GM19351 (cell line): ENCODE measurements around the gene IMPDH1.

ENCODE experiments used
- ATAC-seq: cut with Tn5 transposase; IDR thresholded peaks from one replicate; pipeline ENCODE4 v1.9.1; 2021; ENCODE audit warnings: mild to moderate bottlenecking, moderate library complexity; ENCODE audit not compliant: unreplicated experiment

IMPDH1 gene

GRCh38 chr7:128389618-128390329 lies 20.0 kb downstream of the IMPDH1 start:
- no peak for ATAC-seq

DNA sequence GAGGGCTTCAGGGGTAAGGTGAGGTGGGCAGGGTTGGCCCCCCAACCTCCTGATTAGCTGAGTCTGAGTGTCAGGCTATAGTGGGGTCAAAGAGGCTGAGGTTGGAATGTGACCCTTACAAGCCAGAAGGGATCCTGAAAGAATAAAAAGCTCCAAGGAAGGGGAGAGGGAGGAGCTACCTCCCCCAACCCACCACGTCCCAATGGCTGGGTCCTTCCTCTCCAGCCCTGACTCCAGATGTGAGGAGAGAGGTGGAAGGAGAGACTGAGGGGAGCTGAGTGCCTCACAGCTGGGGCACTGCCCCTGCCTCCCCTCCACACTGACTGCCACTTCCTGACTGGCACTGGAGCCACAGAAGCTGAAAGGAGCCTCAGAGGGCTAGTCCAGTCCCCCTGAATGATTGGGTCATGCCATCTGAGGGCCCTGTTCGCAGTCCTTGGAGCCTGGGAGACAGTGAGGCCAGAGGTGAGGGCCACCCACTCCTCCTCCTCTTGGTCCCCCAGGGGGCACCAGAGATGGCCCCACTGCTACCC lies 20.6 kb downstream of the IMPDH1 start:
- no peak for ATAC-seq

DNA sequence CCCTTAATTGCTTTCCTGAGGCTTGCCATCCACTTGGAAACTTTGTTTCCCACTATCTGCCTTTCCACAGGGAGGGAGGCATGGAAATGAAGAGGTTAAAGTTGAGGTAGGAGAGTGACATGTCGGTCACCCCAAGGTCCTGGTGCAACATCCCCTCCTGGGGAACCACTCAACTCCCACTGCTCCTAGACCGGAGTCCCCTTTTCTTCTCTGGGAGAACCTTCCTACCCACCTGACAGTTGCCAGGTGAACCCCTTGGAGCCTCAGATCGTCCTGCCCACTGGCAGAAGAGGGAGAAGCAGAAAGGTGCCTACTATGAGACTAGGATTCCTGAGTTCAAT lies 21.7 kb downstream of the IMPDH1 start:
- ATAC-seq: no peak

DNA sequence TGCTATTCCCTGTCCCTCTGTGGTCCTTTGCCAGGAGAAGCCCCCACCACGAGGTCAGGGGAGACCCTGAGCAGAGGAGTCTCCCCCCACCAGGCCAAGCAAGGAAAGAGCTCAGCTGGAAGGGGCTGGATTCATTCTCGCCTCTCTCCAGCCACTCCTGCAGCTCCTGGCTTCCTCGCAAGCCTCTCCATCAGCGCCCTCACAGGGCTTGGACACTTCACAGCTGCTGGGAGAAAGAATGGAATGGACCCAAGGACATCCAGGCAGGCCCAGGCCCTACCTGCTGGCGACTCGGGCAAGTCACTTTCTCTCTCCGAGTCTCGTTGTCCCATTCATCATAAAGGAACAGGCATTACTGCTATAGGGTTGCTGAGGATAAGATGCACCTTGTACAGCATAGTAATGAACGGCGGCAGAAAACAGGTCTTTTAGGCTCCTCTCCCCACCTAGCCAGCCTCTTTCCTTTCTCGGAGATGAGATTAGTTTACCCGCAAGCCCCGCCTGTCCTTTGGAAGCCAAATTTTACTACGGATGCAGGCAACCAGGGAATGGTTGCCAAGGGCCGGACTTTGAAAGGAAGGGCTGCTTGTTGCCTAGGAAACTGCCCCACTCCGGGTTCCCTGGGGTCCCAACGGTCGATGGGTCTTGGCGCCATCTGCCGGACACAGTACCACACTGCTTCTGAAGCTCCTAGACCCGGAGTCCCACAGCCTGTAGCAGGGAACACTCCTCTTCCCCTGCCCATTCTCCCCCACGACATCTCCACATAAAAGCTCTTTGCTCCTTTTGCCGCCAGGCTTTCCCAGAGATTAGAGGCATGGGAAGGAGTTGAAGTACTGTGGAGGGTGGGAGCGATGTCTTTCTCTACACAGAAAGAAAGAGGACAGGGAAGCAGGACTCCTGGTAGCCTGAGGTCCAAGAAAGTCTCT lies 22.3 kb downstream of the IMPDH1 start:
- ATAC-seq: no peak

GRCh38 chr7:128385988-128386925 lies 23.5 kb downstream of the IMPDH1 start:
- ATAC-seq: no peak

DNA sequence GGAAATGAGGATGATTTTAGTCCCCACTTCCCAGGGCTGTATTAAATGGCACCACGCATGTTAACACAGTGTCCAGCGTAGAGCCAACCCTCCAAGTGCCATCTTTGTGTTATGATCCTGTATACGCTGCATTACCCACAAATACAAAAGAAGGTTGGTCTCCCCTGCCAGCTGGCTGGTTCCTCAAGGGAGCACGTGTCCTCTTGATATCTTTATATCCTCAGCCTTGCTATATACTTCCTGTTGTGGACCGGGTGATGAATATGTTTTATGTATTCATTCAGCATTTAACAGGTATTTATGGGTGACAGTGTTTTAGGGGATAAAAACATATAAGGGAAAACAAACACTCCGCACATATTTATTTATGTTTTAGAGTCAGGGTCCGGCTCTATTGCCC lies 25.1 kb downstream of the IMPDH1 start:
- ATAC-seq: no peak

DNA sequence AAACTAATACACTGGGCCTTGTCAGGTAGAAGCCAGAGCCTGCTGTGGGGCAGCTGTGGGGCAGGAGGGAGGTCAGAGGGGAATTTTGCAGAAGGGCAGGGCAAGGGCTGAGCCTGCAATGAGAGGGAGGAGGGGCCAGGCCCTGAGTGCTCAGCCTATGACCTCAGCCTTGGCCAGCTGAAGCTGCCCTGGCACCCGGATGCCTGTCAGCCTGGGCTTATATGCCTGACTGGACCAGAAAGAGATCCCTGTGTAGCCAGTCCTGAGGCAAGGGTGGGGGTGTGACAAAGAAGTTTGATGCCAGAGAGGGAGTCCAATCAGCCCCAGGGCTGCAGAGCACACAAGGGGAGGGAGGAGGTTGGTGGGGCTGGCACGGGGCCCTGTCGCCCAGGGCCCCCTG lies 26.0 kb downstream of the IMPDH1 start:
- ATAC-seq: no peak

GRCh38 chr7:128381161-128381821 lies 28.5 kb downstream of the IMPDH1 start:
- ATAC-seq: no peak

DNA sequence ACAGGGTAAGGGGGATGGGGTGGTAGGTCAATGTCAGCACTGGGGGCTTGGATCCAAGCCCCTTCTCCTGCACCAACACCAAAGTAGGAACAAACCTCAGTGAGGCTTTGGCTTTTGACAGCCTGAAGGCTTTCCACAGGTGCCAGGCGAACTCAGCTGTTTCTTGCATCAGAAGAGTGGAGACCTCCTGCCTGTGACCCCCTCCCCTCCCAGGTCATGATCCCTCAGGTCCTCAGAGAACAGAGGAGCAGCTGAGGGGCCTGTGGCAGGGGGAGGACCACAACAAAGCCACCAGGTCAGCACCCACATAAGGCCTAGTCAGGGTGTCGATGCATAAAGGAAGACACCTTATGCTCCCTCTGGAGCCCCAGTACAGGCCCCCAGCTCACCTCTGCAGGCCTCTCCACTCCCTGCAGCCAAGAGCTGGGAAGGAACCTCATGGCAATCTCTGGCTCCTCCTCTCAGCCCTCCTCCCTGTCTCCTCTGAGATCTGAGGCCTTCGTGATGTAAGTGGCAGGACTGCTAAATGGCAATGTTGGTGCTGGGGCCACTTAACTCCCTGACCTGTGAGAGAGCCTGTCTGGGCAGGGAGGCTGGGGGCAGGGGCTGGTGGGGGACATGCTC lies 29.2 kb downstream of the IMPDH1 start:
- no peak for ATAC-seq

DNA sequence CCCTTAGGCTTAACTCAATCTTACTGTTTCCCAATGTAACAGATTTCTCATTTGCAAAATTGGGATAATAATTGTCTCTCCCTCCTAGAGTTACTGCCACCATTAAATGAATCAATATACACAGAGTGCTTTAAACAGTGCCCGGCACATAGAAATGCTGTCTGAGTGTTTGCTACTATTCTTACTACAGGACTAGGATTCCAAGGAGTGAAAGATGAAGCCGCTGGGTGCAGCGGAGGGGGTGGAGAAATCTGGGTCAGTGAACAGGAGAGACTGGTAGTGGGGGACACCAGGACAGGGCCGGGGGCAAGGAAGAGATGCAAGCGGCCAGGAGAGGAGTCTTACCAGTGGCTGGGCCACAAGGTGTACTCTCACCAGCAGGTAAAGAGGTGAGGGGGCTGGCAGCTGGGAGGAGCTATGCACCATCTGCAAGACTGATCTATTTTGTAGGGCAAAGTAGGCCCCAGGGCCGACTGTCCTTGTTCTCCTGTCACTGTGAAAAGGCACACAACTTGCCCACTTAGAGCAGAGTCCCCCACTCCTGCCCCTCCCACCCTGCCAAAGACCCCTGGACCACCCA lies 29.8 kb downstream of the IMPDH1 start:
- no peak for ATAC-seq

DNA sequence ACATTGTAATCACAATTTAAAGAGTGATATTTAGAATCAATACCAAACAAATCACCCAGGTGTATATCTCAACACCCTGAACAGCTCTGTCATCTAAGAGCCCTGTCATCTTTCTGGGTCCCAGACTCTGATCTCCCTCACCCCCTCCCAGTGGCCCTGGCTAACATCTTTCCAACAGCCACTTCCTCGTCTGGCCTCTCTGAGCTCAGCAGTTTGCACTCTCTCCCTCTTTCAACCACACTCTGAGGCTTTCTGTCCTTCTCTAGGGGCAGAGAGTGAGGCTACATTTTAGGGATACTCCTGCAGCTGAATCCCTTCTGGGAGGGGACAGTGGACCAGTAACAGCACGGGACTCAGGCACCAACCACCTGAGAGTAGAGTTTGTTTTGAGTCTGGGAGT lies 31.1 kb downstream of the IMPDH1 start:
- no peak for ATAC-seq

- ATAC-seq: no peak
These were observed 33.7 kb downstream of the IMPDH1 start for GRCh38 chr7:128376077-128376476.

DNA sequence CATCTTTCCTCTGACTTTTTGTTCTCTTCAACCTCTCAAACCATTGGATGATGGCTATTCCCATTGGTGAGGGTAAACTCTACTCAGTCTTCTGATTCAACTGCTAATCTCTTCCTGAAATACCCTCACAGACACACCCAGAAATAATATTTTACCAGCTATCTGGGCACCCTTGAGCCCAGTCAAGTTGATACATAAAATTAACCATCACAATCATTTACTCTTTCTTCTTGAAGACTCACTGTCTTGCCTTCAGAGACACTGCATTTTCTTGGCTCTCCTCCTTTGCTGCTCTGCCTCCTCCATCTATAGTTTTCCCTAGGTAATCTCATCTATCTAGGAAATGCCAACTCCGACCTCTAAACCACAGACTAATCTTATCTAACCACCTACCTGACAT lies 35.7 kb downstream of the IMPDH1 start:
- no peak for ATAC-seq

DNA sequence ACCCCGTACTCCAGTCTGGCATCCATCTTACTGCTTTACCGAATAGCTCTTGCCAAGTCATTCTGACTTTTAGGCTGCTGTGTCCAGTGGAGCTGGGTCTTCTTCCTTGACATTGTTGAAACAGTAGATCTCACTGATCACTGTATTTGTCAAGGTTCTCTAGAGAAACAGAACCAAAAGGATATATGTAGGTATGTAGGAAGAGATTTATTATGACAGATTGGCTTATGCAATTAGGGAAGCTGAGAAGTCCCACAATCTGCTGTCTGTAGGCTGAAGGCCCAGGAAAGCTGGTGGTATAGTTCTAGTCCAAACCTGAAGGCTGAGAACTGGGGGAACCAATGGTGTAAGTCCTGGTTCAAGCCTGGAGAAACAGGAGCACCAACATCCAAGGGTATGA lies 36.2 kb downstream of the IMPDH1 start:
- ATAC-seq: no peak

DNA sequence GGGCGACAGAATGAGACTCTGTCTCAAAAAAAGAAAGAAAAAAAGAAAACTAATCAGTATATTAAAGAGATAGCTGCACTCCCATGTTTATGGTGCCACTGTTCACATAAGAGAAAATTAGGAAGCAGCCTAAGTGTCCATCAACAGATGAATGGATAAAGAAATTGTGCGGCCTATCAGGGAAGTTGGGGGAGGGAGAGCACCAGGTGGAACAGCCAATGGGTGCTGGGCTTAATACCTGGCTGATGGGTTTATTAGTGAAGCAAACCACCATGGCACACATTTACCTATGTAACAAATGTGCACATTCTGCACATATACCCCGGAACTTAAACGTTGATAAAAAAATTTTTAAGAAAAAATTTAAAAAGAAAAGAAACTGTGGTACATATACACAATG lies 39.3 kb downstream of the IMPDH1 start:
- no peak for ATAC-seq

GRCh38 chr7:128366986-128367385 lies 42.8 kb downstream of the IMPDH1 start:
- no peak for ATAC-seq

DNA sequence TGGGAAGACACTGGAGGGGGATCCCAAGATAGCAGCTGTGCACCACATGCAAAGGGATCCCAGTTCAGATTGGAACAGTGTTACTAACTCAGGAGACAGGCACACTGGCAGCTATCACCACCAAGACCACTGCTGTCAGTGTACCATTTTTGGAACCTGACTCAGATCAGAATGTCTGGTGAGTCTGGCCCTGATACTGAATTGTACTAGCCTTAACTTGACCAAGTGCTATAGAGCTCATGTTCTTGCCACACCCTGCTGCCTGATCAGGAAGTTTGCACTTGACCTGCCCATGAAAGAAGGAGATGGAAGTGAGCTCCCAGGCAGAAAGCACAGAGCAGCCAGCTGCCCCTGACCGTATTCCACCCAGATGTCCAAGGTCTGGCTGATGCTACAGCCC lies 43.5 kb downstream of the IMPDH1 start:
- ATAC-seq: no peak

DNA sequence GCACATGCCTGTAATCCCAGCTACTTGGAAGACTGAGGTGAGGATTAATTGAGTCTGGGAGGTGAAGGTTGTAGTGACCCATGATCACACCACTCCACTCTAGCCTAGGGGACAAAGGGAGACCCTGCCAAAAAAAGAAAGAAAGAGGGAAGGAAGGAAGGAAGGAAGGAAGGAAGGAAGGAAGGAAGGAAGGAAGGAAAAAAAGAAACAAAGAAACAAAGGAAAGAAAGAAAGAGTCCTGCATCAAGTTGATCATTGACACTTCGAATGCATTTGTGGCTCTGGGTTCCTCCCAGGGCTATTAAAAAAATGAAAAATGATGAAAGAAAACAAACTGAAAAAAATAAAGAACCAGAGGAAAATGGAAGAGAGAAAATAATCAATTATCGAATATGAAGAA lies 44.4 kb downstream of the IMPDH1 start:
- no peak for ATAC-seq

- no peak for ATAC-seq
These were observed 45.5 kb downstream of the IMPDH1 start for GRCh38 chr7:128364166-128364870.
